Fibroblast of peridontal ligament (primary cell): Measurements from ENCODE around the gene GOLGA7B.
"Not testable (repeated sequence)": the region's sequence is repeated elsewhere in the genome, so short reads cannot be mapped to it uniquely, and the experiment has no call there.

Source experiments
- DNase-seq: peaks from one replicate; pipeline ENCODE4 v3.0.0-alpha.2; 2010; ENCODE audit errors: extremely low read depth

GOLGA7B gene

GRCh38 chr10:97831259-97831658, 18.4 kb upstream of the GOLGA7B start:
- DNase-seq, result no peak

DNA sequence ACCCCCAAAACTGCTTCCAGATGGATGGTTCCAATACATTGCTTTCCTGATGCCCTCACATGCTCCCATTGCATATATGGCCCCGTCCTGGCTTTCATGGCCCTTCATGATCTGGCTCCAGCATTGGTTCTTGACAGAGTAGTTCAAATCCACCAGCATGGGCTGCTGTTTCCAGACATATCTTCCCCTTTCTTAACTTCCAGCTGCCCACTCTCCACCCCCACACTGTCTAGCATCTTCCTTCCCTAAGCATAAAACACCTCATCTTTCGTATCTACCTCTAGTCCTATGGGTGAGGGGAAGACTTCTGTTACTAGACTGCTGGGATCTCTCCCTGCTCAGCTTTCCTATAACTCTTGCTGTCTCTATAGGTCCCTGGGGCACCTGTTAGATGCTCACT, 13.2 kb upstream of the GOLGA7B start:
- no peak for DNase-seq

DNA sequence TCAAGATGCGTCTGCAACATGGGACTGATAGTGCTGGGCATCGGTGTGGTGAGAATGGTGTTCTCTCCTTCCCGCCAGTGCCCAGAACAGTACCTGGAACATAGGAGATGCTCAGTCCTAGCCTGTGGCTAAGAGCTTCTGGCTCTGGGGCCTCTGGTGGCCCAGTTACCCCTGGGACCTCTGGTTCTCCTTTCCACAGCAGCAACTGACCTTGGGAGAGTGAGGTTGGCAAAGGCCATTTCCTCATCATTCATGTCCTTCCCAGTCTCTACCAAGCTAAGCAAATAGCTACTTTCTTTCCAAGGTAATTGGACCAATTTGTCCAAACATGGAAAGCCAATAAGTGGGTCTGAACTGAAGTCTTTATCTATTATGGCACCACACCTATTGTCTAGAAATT, 11.6 kb upstream of the GOLGA7B start:
- no peak for DNase-seq

- DNase-seq, result not testable (repeated sequence)
Observed at GRCh38 chr10:97841166-97841565, 8.5 kb upstream of the GOLGA7B start.

GRCh38 chr10:97842114-97842513, 7.5 kb upstream of the GOLGA7B start:
- not testable (repeated sequence) for DNase-seq

- peak; percentile 30 for DNase-seq
Observed at GRCh38 chr10:97842656-97843280, 6.9 kb upstream of the GOLGA7B start.

DNA sequence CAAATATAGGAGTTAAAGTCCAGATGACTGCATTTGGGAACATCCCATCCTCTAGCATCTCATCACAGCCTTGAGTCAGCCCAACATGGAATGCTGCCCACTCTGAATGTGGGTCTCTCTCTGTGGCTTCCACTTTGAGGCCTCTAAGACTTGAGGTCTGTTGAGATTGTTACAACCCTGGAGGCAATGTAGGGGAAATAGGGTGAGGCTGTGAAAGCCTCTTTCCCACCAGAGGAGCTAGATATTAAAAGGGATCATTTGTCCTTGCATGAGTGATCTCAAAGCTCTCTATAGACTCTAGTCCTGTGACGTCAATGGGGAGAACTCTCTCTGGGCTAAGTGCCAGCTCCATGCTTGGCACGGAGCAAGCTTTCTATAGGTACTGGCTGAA, 6.4 kb upstream of the GOLGA7B start:
- DNase-seq, result no peak

- DNase-seq, result not testable (repeated sequence)
Observed at GRCh38 chr10:97843972-97844371, 5.7 kb upstream of the GOLGA7B start.

DNA sequence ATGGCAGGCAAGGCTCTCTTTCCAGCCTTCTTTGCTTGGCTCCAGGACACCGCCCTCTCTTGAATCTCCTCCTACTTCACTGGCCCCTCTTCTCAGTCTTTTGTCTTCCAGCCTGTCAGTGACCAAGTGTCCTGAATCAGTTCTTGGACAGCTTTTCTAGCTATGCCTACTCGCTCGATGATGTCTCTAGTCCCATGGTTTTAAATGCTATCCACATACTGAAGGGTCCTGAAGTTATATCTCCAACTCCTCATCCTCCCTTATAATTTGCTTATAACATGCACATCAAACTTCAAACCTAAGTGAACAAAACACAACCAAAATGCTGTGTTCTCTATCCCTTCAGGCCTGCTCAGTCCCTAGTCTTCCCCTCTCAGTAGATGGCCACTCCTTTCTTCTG, 5.0 kb upstream of the GOLGA7B start:
- DNase-seq, result no peak

- DNase-seq, result no peak
Observed at GRCh38 chr10:97849103-97849686, 448 bp upstream of the GOLGA7B start.

DNA sequence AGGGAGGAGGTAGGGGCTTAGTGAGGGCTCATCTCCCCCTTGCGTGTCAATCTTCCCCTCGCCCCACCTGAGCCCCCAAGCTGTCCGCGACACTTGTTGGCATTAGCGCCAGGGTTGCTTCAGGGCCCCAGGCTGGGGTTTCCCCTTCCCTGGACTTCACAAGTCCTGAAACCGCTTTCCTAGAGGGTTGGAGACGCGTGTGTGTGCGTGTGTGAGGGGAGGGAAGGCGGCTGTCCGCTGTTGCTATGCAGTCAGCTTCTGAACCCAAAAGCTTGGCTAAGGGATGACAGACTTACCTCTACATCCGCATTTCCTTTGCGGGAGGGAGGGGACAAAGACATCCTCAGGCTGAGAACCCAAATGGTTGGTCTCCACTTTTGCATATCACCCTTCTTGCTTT, 803 bp downstream of the GOLGA7B start:
- DNase-seq, result no peak

DNA sequence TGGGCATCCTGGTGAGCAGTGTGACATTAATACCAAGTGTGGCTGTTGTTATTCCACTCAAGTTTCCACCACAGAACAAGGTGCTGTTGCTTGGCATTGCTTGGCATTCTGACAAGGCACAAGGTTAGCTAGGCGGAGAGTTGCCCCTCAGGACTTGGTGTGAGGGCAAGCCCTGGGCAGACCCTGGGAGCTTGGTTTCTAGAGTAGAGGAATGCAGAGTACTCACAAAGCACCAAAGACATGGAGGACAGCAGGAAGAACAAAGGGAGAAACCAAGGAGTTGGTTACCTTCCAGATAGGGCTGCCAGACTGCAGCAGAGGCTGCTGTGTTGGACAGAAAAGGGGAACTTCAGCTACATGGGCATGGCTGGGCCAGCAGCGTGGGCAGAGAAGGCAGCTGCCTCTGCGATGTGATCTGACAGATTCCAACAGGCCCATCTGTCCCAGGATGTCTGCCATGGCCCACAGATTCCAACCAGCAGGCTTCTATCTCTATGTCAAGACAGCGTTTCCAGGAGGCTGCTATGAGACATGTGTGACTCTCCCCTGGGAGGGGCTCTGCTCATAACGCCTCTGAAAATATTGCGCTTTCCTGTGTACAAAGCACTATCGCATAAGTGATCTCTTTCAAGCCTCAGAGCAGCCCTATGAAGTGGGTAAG, 1.8 kb downstream of the GOLGA7B start:
- no peak for DNase-seq

DNA sequence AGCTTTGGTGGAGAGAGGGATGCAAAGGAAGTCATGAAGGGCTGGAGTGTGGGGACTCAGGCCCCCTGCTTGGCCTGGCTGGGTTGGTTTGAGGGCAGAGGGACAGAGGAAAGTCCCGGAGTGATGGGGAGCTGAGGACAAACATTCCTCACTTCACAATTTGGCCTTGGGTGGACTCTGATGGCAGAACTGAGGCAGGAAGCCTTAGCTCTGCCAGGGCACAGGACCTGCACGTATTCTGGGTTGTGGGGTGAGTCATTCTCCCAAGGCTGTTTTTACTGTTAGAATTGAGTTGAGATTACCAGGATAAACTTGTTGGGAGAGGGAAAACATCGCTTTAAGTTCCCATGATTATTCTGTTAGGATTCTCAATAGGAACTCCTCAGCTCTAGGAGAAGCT, 2.6 kb downstream of the GOLGA7B start:
- DNase-seq, result no peak

DNA sequence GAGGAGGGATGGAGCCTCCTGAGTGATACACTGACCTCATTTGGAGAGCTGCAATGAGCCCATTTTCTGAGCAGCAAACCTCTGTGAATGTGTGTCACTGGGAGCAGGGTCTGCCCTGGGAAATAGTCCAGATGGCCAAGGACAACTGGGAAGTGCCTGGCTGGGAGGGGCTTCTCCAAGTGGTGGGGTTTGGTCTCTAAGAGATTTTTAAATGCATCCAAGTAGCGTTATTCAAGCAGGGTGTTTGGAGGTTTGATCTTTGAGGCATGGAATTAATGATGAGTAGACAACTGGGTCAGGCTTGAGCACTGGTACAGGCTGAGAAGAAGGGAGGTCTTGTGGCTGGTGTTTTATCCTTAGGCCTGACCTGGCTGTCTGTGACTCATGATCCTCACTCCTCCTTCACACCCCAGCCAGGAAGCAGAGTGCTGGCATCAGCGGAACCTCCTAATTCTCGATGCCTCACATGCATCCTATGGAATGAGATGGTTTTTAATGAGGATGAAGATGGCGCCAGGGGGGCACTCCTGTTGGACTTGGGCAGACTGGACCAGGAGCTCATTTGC, 3.3 kb downstream of the GOLGA7B start:
- DNase-seq, result no peak

DNA sequence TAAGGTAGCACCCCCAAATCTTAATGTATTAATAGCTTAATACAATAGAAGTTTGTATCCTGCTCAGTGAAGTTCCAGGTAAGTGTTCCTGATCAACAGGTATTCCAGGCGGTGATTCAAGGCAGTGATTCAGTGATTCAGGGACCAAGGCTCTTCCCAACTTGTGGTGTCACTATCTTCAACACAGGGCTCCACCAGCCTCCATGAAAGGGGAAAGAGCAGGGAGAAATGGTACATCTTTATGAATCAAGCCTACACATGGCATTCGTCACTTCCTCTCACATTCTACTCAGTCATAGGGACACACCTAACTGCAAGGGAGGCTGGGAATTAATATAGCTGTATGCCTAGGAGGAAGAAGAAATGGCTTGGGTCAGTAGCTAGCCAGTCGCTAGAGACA, 5.1 kb downstream of the GOLGA7B start:
- no peak for DNase-seq

- no peak for DNase-seq
Observed at GRCh38 chr10:97858001-97858439, 8.4 kb downstream of the GOLGA7B start.

DNA sequence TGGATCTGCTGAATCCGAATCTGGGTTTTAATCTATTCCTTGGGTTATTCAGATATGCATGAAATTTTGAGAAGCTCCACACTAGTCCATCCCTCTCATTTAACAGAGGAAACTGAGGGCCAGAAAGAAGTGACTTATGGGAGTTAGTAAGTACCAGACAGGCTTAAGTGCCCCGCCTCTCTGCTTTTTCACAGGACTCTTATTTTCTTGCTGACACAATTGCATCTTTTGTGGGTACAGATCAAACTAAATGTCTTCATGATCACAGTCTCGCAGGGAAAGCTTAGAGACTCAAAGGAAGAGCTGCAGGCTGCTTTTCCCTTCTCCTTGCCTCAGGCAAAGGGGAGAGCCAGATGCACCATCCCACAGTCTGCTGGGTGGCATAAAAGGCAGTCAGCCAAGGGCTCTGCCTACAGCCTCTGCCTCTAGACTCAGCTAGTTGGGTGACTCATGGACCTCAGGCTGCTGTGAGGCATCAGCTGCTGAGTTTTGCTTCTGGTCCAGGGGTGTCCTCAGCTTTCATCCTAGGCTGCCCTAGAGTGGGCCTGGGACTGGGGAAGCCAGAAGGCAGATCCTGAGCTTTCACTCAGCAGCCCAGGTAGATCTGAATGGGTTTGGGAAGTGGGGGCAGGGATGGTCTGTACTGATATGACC, 11.6 kb downstream of the GOLGA7B start:
- peak; percentile 64 for DNase-seq

DNA sequence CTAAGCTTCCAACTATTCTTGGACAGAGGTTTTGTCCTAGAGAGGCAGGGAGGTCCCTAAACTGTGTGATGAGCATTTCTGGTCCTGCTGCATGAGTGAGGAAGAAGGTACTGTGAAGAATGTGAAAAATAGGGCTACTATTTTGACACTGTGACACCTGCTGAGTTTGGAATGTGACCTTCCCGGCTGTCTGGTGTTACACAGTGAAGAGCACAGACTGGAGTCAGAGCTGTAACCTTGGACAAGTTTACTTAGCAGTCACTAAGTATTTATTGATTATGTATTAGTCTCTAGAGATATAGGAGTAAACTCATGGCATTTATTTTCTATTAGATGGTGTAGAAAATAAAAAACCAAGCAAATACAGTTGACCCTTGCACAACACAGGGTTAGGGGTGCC, 12.3 kb downstream of the GOLGA7B start:
- no peak for DNase-seq

DNA sequence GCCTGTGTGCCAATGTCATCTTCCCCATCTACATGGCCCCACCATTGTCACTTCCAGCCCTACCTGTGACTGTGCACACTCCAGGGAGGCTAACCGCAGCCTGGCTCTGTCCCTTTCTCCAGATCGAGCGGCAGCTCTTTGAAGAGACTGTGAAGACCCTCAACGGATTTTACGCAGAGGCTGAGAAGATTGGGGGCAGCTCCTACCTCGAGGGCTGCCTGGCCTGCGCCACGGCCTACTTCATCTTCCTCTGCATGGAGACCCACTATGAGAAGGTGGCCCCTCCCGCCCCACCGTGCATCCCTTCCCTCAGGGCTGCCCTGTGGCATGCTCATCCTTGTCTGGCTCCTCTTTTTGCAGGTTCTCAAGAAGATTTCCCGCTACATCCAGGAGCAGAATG, 14.2 kb downstream of the GOLGA7B start:
- no peak for DNase-seq

- DNase-seq, result no peak
Observed at GRCh38 chr10:97865488-97865887, 15.8 kb downstream of the GOLGA7B start.

DNA sequence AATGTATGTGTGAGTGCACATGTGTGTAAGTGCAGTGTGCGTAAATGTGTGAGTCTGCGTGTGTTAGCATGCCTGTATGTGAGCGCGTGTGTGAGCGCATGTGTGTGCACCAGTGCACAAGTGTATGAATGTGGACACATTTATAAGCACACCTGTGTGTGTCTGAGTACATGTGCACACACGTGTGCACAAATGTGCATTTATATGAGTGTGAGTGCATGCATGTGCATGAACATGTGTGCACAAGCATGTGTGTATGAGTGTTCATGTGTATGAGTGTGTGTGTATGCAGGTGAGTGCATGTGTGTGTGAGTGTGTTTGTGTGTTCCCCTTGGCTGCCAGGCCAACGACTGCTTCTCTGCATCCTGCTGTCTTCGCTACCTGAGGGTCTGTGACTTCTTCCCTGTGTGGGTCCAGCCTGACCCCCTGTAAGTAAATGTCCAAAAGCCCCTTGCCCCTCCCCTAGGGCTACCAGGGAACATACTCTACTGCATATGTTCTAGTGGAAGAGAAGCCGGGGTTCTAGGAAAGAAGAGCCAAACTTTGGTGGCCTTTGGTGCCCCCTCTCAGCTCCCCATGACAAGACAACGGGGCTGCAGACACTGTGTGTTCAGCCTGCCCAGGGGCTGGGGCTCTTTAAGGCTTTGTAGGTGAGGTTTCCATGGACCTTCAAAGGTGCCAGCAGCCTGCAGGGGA, 17.0 kb downstream of the GOLGA7B start:
- no peak for DNase-seq

- no peak for DNase-seq
Observed at GRCh38 chr10:97867220-97867800, 17.7 kb downstream of the GOLGA7B start.
